HG03571 (cell line): ENCODE results near the gene POU5F2.

Experiments used
- ATAC-seq: cut with Tn5 transposase; IDR thresholded peaks from one replicate; pipeline ENCODE4 v1.9.1; 2021; ENCODE audit not compliant: unreplicated experiment

Gene POU5F2

DNA sequence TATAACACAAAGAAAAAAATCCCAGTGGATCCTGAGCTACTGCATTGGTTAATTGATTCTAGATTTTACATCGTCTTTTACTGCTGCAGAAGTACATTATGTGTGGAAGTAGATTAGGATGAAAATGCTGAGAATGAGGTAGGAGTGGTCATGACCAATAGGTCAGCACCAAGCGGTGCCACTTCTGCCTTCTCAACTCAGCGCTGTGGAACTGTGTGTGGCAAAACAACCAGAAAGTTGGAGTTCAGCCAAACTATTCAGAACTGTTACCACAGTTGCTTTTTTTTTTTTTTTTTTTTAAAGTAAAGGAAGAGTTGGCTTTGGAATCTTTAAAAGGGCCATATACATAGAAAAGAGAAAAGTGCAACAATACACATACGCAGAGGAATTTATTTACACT lies 24.2 kb downstream of the POU5F2 start:
- no peak for ATAC-seq

DNA sequence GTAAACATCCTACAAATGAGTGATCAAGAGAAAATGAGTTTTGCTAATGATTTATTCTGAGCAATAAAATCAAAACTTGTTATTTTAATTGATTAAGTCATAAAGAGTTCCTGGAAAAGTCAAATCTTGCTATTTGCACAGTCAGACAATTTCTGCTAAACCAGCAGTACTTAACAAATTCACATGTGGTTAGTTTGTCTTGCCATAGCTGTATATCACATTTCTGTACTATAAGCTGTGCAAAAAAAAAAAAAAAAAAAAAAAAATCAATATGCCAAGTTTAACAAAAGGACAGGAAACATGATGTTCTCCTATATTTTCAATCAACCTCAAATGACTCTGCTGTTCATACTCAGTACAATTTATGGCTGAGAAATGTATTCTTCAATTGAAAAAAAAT lies 24.9 kb downstream of the POU5F2 start:
- no peak for ATAC-seq

- no peak for ATAC-seq
Observed at GRCh38 chr5:93715761-93716160, 25.6 kb downstream of the POU5F2 start.

GRCh38 chr5:93715327-93715726 lies 26.1 kb downstream of the POU5F2 start:
- ATAC-seq, result no peak

DNA sequence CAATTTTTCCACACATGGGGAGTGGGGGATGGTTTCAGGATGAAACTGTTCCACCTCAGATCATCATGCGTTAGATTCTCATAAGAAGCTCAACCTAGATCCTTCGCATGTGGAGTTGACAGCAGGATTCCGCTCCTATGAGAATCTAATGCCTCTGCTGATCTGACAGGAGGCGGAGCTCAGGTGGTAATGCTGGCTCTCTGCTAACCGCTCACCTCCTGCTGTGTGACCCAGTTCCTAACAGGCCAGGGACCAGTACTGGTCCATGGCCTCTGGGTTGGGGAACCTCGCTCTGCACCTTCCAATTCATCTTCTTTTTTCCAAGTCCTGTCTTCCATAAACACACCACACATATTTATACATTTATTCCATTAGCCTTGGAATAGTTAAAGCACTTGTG lies 33.0 kb downstream of the POU5F2 start:
- no peak for ATAC-seq

DNA sequence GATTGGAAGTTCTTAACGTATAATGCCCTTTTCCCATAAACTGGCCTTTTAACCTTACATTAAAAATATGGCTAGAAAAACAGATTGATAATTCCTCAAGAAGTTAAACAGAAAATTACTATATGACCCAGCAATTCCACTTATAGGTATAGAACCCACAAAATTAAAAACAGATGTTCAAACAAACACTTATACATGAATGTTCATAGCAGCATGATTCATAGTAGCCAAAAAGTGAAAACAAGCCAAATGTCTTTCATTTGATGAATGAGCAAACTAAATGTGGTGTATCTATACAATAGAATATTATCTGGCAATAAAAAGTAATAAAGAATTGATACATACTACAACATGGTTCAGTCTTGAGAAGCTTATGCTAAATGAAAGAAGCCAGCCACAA lies 35.5 kb downstream of the POU5F2 start:
- ATAC-seq, result no peak

DNA sequence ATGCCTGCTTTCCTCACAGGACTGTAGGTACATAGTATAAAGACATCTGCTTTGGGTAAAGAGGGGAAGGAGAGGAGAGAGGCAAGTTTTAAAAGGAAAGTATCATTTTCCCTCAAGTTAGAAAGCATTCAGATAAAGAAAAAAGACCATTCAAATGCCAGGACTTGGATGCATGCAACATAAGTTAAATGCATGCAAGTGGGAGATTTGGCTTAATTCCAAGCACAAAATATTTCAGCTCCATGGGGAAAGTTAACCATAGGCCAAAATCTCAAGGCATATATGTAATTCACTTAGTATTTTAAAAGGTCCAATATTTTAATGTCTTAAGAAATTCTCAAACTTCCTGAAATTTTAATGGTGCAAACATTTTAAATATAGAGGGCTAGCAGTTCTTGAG lies 36.4 kb downstream of the POU5F2 start:
- ATAC-seq, result no peak

- ATAC-seq, result no peak
Observed at GRCh38 chr5:93691997-93692396, 49.4 kb downstream of the POU5F2 start.
